Measurements from ENCODE around the gene ACBD6.

GRCh38 chr1:180415236-180415848 lies 87.0 kb downstream of the ACBD6 start:
- TF ChIP-seq POLR2A (IDR thresholded peaks at IDR 0.05; ENCODE audit: low read length) (no peak), GATA1 (IDR thresholded peaks at IDR 0.05; ENCODE audit: low read depth, low read length) (no peak)

Data from erythroblast (primary cell).